Pancreas (tissue), 10 donors: ENCODE data around the gene FANCL. TPM values are rescaled to one million over a fixed set of nuclear protein-coding genes. Genes with fewer than 3 reads are reported as not detected.
"Not testable (repeated sequence)": the region's sequence is repeated elsewhere in the genome, so short reads cannot be mapped to it uniquely, and the experiment has no call there.

ENCODE experiments used
- ATAC-seq, 4 donors: fragments of 200-7000 bp; cut with Tn5 transposase; one replicate each; pipeline versions ENCODE4 v1.8.0 to v1.9.1; 2020; ENCODE audit warnings: mild to moderate bottlenecking in 4 of 4, moderate library complexity in 4 of 4
- DNase-seq, 6 donors: peaks; one replicate each; pipeline ENCODE4 v3.0.0-alpha.2; 2020
- FAIRE-seq: peaks from 2 replicates; lab custom pipeline; 2012; peaks lifted over from hg19 to GRCh38; lab: Jason Lieb, UNC
- H3K27ac ChIP-seq, 4 donors: fragments of 200-600 bp; sonication (generic); 1 replicate in 3 of 4; 2 replicates in 1 of 4; pipeline versions ENCODE4 v1.5.0 to v1.8.0; 2020
- H3K27me3 ChIP-seq, 4 donors: fragments of 200-600 bp; one replicate each; pipeline ENCODE4 v1.8.0; 2021
- H3K36me3 ChIP-seq, 3 donors: fragments of 200-600 bp; sonication (generic) in 1 of 3; one replicate each; pipeline versions ENCODE4 v1.5.0 to v1.8.0; 2020 to 2021
- H3K4me1 ChIP-seq, 3 donors: fragments of 200-600 bp; one replicate each; pipeline ENCODE4 v1.8.0; 2021
- H3K4me3 ChIP-seq, 4 donors: fragments of 200-600 bp; sonication (generic) in 2 of 4; one replicate each; pipeline versions ENCODE4 v1.5.0 to v1.8.0; 2020 to 2021
- H3K9me3 ChIP-seq, 4 donors: fragments of 200-600 bp; one replicate each; pipeline ENCODE4 v1.8.0; 2021
- WGBS, 2 donors: extraction: QIAGEN DNeasy Blood & Tissue Kit; methylation state at CpG; one replicate each; pipeline ENCODE4 v1.1.7; 2013; 5-methylcytosine and 5-hydroxymethylcytosine counted together
- intact Hi-C, 3 donors: fragments of 100-400 bp; cut with DNase I; formaldehyde crosslinking; loops; one replicate each; pipeline versions ENCODE4 v1.11.1 to v1.14.2; 2022
- polyA plus RNA-seq, 2 donors: library from polyadenylated mRNA; stranded (reverse); fragments of 200-250 nt; gene quantifications; one replicate each; pipeline ENCODE4 v1.2.3, GENCODE V29; 2013
- total RNA-seq, 6 donors: library from RNA; stranded (reverse); fragmentation: NEBNext Ultra II Directional in 4 of 6; extraction: Animal tissue kit (Norgen Biotek cat#: 25700) in 4 of 6; gene quantifications; one replicate each; pipeline versions ENCODE4 v1.2.1 to v1.2.4, GENCODE V29; 2021 to 2023
- TF ChIP-seq, protein P1 (sequence below), 4 donors: fragments of 200-600 bp; sonication (generic) in 3 of 4; IDR thresholded peaks; one replicate each; pipeline versions ENCODE4 v1.5.0 to v1.8.0; 2021; ENCODE audit warnings: antibody characterized with exemption in 4 of 4
- donor health status: healthy with polysubstance abuse.
- donor health status: DM: no; HTN: no; CAD: no; lungs with moderate emphysema.
- donor health status: DM: no; HTN: no; CAD: no.
- donor health status: control.
- donor health status: control.
- donor health status: Bipolar disorder and iron deficiency.
- donor health status: DM: yes; HTN: yes; CAD: no.
- donor health status: DM: no; HTN: no; CAD: no.
- donor health status: DM: no; HTN: no; CAD: no.
- donor health status: DM: yes; HTN: yes; CAD: no.

FANCL gene
- total and polyA plus RNA-seq, 8 donors: 9.0 to 25.8 (median 12.6) TPM

DNA sequence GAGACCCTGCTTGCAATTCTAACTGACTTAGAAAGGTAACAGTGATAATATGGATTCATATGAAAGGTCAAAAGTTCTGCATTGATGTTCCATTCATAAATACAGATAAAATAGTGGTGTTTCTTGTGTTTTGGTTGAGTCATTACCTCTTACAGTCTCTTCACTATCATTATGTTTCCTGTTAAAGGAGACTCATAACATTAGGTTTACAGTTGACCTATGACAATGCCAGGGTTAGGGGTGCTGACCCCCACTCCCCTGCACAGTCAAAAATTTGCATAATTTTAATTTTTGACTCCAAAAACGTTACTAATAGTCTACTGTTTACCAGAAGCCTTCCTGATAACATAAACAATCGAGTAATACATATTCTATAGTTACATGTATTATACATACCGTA lies 119.1 kb downstream of the FANCL start:
- no peak for DNase-seq
- no peak overlapping the region for H3K27ac ChIP-seq
- 76 to 82% methylated on average over 3 of the region's 3 CpGs for WGBS, 2 donors
- peaks cover 0 to 5% (median 0%) of the 10 kb centered on the region in 3 donors for H3K36me3 ChIP-seq
- H3K4me1 ChIP-seq: no peaks in the 10 kb centered on the region
- intact Hi-C loops: no loop called here
- FAIRE-seq: no peak
- no peaks in the 10 kb centered on the region for H3K27me3 ChIP-seq
- ATAC-seq: no peak
- no peak overlapping the region for H3K4me3 ChIP-seq
- H3K9me3 ChIP-seq: no peaks in the 10 kb centered on the region
- TF ChIP-seq, protein P1, sequence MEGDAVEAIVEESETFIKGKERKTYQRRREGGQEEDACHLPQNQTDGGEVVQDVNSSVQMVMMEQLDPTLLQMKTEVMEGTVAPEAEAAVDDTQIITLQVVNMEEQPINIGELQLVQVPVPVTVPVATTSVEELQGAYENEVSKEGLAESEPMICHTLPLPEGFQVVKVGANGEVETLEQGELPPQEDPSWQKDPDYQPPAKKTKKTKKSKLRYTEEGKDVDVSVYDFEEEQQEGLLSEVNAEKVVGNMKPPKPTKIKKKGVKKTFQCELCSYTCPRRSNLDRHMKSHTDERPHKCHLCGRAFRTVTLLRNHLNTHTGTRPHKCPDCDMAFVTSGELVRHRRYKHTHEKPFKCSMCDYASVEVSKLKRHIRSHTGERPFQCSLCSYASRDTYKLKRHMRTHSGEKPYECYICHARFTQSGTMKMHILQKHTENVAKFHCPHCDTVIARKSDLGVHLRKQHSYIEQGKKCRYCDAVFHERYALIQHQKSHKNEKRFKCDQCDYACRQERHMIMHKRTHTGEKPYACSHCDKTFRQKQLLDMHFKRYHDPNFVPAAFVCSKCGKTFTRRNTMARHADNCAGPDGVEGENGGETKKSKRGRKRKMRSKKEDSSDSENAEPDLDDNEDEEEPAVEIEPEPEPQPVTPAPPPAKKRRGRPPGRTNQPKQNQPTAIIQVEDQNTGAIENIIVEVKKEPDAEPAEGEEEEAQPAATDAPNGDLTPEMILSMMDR (IDR thresholded peaks at IDR 0.05): no peak

DNA sequence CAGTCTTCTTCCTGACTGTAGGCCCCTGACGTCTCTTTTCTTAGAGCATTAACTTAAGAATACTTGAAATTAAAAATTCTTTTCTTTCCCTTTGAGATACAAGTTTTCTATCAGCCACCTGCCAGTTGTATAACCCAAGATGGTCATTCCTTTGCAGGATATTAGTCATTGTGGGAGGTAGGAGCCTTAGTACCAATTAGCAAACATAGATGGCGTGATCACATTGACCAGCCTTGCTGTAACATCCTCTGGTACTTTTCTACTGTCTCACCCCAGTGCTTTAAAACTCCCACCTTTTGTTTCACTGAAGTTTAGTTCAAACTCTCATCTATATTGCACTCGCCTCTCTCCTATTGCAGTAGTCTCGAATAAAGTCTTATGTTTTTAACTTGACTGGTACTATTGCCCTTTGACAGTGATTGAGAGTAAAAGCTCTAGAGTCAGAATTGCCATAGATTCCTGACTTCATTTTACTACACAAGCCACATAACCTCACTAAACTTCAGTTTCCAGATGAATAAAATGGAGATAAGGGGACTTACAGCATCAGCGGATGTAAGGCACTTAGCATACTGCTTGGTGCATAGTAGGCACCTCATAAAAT lies 120.4 kb downstream of the FANCL start:
- TF ChIP-seq, protein P1 (IDR thresholded peaks at IDR 0.05): no peak
- no peak overlapping the region for H3K4me3 ChIP-seq
- H3K4me1 ChIP-seq: no peaks in the 10 kb centered on the region
- intact Hi-C loops: no loop called here
- ATAC-seq (no peak), FAIRE-seq (no peak), DNase-seq (no peak)
- H3K27me3 ChIP-seq: no peaks in the 10 kb centered on the region
- WGBS, 2 donors: 95 to 97% methylated on average over 5 of the region's 5 CpGs
- no peaks in the 10 kb centered on the region for H3K9me3 ChIP-seq
- H3K36me3 ChIP-seq: peaks cover 0 to 5% (median 0%) of the 10 kb centered on the region in 3 donors
- no peak overlapping the region for H3K27ac ChIP-seq

DNA sequence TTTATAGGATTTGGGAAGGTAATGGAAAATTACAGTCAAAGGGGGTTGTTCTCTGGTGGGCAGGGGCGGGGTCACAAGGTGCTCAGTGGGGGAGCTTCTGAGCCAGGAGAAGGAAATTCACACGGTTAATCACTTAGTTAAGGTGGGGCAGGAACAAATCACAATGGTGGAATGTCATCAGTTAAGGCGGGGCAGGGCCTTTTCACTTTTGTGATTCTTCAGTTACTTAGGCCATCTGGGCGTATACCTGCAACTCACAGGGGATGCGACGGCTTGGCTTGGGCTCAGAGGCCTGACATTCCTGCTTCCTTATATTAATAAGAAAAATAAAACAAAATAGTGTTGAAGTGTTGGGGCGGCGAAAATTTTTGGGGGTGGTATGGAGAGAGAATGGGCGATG lies 127.6 kb downstream of the FANCL start:
- H3K36me3 ChIP-seq, intact Hi-C loops, FAIRE-seq, ATAC-seq, H3K27ac ChIP-seq, H3K4me1 ChIP-seq, H3K9me3 ChIP-seq, H3K27me3 ChIP-seq, DNase-seq, H3K4me3 ChIP-seq: not testable (repeated sequence)
- 97 to 98% methylated on average over 9 of the region's 9 CpGs for WGBS, 2 donors

DNA sequence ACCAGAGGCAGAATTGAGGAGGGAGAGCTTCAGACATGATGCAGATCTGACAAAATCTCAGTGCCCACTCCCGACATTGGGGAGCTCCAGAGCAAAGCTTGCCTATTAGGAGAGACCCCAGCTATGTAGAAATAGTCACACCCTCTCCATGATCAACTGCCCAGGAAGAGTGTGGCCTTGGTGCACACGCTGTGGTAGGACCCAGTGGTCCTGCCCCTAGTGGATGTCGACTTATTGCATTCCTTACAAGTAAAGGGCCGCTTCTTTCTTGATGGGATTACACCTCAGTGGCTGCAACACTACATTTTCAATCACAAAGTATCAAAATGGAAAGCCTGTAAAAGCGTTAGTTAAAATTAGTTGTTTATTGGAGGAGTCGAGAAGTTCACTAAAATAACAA lies 130.4 kb downstream of the FANCL start:
- no peak for ATAC-seq
- no peak for DNase-seq
- TF ChIP-seq, protein P1 (IDR thresholded peaks at IDR 0.05): no peak
- Histone ChIP-seq H3K4me3 (no peak overlapping the region), H3K4me1 (no peaks in the 10 kb centered on the region), H3K9me3 (no peaks in the 10 kb centered on the region), H3K36me3 (no peaks in the 10 kb centered on the region), H3K27ac (no peak overlapping the region), H3K27me3 (no peaks in the 10 kb centered on the region)
- no peak for FAIRE-seq
- intact Hi-C loops: no loop called here
- 98 to 99% methylated on average over 6 of the region's 6 CpGs for WGBS, 2 donors

DNA sequence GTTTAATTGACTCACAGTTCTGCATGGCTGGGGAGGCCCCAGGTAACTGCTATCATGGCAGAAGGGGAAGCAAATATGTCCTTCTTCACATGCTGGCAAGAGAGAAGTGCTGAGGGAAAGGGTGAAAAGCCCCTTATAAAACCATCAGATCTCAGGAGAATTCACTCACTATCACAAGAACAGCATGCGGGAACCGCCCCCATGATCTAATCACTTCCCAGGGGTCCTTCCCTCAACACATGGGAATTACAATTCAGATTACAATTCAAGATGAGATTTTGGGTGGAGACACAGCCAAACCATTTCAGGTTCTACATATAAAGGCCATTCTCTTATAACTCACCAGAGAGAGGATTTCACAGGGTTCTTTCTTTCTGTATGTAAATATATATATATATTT lies 131.6 kb downstream of the FANCL start:
- DNase-seq (no peak), FAIRE-seq (no peak), ATAC-seq (no peak)
- H3K4me1 ChIP-seq: no peaks in the 10 kb centered on the region
- H3K27ac ChIP-seq: no peak overlapping the region
- WGBS, 2 donors: 97 to 98% methylated on average over 2 of the region's 2 CpGs
- TF ChIP-seq, protein P1 (IDR thresholded peaks at IDR 0.05): no peak
- no peak overlapping the region for H3K4me3 ChIP-seq
- no peaks in the 10 kb centered on the region for H3K36me3 ChIP-seq
- no peaks in the 10 kb centered on the region for H3K9me3 ChIP-seq
- H3K27me3 ChIP-seq: no peaks in the 10 kb centered on the region
- intact Hi-C loops: no loop called here

Other genes with a start within 250 kb of the FANCL start
- gene VRK2, start 194.5 kb downstream of the FANCL start, total RNA-seq: 10 to 100 TPM; 11.3 to 18.1 (median 14.2) TPM
- gene VRK2, start 194.5 kb downstream of the FANCL start, polyA plus RNA-seq: 1 to 10 TPM; 4.7 to 7.8 TPM